ENCODE results near the gene ENTREP3. TPM values are rescaled to one million over a fixed set of nuclear protein-coding genes. Genes with fewer than 3 reads are reported as not detected.
"Not testable (repeated sequence)": the region's sequence is repeated elsewhere in the genome, so short reads cannot be mapped to it uniquely, and the experiment has no call there.

ENTREP3 gene
- total and polyA plus RNA-seq, 7 donors = 17.6 to 61.3 (median 21.3) TPM

GRCh38 chr1:155219592-155220031, 35.7 kb downstream of the ENTREP3 start:
- no peak for TF ChIP-seq CTCF (IDR thresholded peaks at IDR 0.05)
- Histone ChIP-seq H3K27me3 (ENCODE audit: insufficient read depth in 3 of 3, low read length in 2 of 3) (no peaks in the 10 kb centered on the region), H3K36me3 (ENCODE audit: insufficient read depth in 1 of 2, low read depth in 1 of 2) (no peaks in the 10 kb centered on the region), H3K4me1 (peaks cover 5% of the 10 kb centered on the region), H3K9me3 (no peaks in the 10 kb centered on the region), H3K27ac (no peak overlapping the region), H3K4me3 (no peak overlapping the region)
- intact Hi-C loops (cut with DNase I) = no loop called here
- ATAC-seq (peak in 3 of 4 donors; percentile 42 to 69 (median 43)), DNase-seq (no peak)
- 0 to 13% (median 3%) methylated on average over 1 of the region's 1 CpG for WGBS, 3 donors

- DNase-seq (no peak), ATAC-seq (peak; percentile 64 to 90 (median 72))
- no peaks in the 10 kb centered on the region for H3K9me3 ChIP-seq
- H3K4me3 ChIP-seq = peak overlapping the region; percentile 56
- no peak for TF ChIP-seq CTCF (IDR thresholded peaks at IDR 0.05)
- peaks cover 5% of the 10 kb centered on the region for H3K4me1 ChIP-seq
- H3K36me3 ChIP-seq (ENCODE audit: insufficient read depth in 1 of 2, low read depth in 1 of 2) = no peaks in the 10 kb centered on the region
- intact Hi-C loops (cut with DNase I) = no loop called here
- no peaks in the 10 kb centered on the region for H3K27me3 ChIP-seq (ENCODE audit: insufficient read depth in 3 of 3, low read length in 2 of 3)
- 32 to 38% (median 35%) methylated on average over 7 of the region's 7 CpGs for WGBS, 3 donors
- no peak overlapping the region for H3K27ac ChIP-seq
Measured at GRCh38 chr1:155218854-155219591, 36.3 kb downstream of the ENTREP3 start.

GRCh38 chr1:155214702-155215101, 40.6 kb downstream of the ENTREP3 start:
- WGBS, 3 donors = 65 to 79% (median 75%) methylated on average over 3 to 8 of the region's 10 CpGs
- H3K9me3 ChIP-seq; ATAC-seq; H3K4me1 ChIP-seq; intact Hi-C loops (cut with DNase I); H3K27me3 ChIP-seq (ENCODE audit: insufficient read depth in 3 of 3, low read length in 2 of 3); H3K4me3 ChIP-seq; H3K27ac ChIP-seq; DNase-seq: not testable (repeated sequence)
- peaks cover 3 to 21% of the 10 kb centered on the region in 2 donors for H3K36me3 ChIP-seq (ENCODE audit: insufficient read depth in 1 of 2, low read depth in 1 of 2)

- Histone ChIP-seq H3K4me1 (peaks cover 19% of the 10 kb centered on the region), H3K36me3 (ENCODE audit: insufficient read depth in 1 of 2, low read depth in 1 of 2) (peaks cover 3 to 21% of the 10 kb centered on the region in 2 donors)
- H3K4me3 ChIP-seq; intact Hi-C loops (cut with DNase I); H3K27ac ChIP-seq; ATAC-seq; H3K9me3 ChIP-seq; H3K27me3 ChIP-seq (ENCODE audit: insufficient read depth in 3 of 3, low read length in 2 of 3): not testable (repeated sequence)
- 69 to 74% (median 71%) methylated on average over 7 of the region's 7 CpGs for WGBS, 3 donors
- peak in 1 of 2 donors; percentile 17 for DNase-seq
Measured at GRCh38 chr1:155212051-155212440, 43.2 kb downstream of the ENTREP3 start.

GRCh38 chr1:155211381-155212050, 43.8 kb downstream of the ENTREP3 start:
- H3K4me1 ChIP-seq = peaks cover 21% of the 10 kb centered on the region
- ATAC-seq; H3K9me3 ChIP-seq; intact Hi-C loops (cut with DNase I); H3K27me3 ChIP-seq (ENCODE audit: insufficient read depth in 3 of 3, low read length in 2 of 3); H3K4me3 ChIP-seq; H3K27ac ChIP-seq: not testable (repeated sequence)
- peak in 1 of 2 donors; percentile 42 for DNase-seq
- peaks cover 3 to 21% of the 10 kb centered on the region in 2 donors for H3K36me3 ChIP-seq (ENCODE audit: insufficient read depth in 1 of 2, low read depth in 1 of 2)
- WGBS, 3 donors = 65 to 68% (median 65%) methylated on average over 13 of the region's 13 CpGs

Data from psoas muscle (tissue), 8 donors.